Measurements from ENCODE around the gene DCDC2.
"Not testable (repeated sequence)": the region's sequence is repeated elsewhere in the genome, so short reads cannot be mapped to it uniquely, and the experiment has no call there.

DCDC2 gene

DNA sequence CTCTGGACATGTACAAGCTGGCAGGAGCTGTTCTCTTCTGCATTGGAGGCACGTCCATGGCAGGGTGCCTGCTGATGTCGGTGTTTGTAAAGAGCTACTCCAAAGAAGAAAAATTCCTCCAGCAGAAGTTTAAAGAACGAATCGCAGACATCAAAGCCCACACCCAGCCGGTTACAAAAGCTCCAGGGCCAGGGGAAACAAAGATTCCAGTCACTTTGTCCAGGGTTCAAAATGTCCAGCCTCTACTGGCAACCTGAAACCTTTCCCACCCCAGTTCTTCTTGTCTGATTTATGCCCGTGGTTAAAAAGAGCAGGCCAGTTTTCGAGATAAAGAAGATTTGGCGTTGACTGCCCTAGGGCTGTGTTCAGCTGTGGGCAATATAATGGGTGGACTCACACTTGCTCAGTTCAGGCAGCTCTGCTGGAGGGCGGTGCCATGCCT, 212.1 kb downstream of the DCDC2 start:
- DNase-seq (ENCODE audit: low spot score) = no peak

GRCh38 chr6:24142733-24143132, 215.1 kb downstream of the DCDC2 start:
- not testable (repeated sequence) for DNase-seq (ENCODE audit: low spot score)

DNA sequence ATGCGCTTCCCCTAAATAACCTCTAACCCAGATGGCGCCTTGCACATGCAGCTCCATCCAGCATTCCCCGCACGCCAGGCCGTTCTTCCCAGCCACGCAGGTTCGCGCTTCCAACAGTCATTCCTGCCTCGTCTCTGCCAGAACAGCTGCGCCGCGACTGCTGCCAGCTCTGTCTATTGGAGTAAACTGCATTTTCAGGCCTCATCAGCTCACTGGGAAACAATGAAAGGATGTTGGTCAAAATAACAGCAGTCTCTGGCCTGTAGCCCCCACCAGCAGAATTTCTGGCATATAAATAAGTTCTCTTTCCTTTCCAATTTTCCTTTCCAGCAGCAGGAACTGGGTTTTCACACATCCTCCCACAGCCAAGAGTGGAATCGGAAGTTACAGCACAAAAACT, 217.3 kb downstream of the DCDC2 start:
- DNase-seq (ENCODE audit: low spot score) = no peak

GRCh38 chr6:24139639-24140038, 218.2 kb downstream of the DCDC2 start:
- DNase-seq (ENCODE audit: low spot score) = no peak

- no peak for DNase-seq (ENCODE audit: low spot score)
These were observed 218.8 kb downstream of the DCDC2 start for GRCh38 chr6:24139080-24139479.

DNA sequence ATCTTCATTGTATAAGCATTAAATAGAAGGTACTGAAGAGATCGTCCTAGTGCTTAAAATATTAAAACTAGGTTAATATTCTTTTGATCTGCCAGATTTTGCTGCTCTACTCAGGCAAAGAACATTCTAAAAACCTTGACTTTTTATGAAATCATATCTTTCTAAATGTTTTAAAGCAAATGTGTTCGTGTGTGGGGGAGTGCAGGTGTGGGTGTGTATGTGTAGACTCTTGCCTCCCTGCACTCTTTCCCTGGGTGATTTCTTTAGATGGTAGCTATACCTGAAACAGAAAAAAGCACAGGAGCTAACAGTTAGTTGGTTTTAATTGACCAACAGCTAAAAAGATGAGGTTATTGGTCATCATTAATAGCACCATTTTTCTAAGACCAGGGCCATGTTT, 226.1 kb downstream of the DCDC2 start:
- no peak for DNase-seq (ENCODE audit: low spot score)

GRCh38 chr6:24127316-24127715, 230.5 kb downstream of the DCDC2 start:
- no peak for DNase-seq (ENCODE audit: low spot score)

- DNase-seq (ENCODE audit: low spot score) = peak; percentile 19
These were observed 231.2 kb downstream of the DCDC2 start for GRCh38 chr6:24126586-24127192.

GRCh38 chr6:24125980-24126379, 231.9 kb downstream of the DCDC2 start, which contains the start of gene NRSN1:
Gene NRSN1 (plus strand): TSS chr6:24126215. CDS start chr6:24134328, 8,113 bp downstream.
- DNase-seq (ENCODE audit: low spot score) = peak; percentile 55

- no peak for DNase-seq (ENCODE audit: low spot score)
These were observed 235.7 kb downstream of the DCDC2 start for GRCh38 chr6:24122139-24122538.

Measured in cerebellar cortex (tissue), 1 donor.